HepG2 (cell line): ENCODE results near the gene CRADD.

Source experiments
- CTCF ChIP-seq: sonication (generic); formaldehyde crosslinking; IDR thresholded peaks from 2 replicates; pipeline ENCODE4 v1.5.0; 2020; ENCODE audit warnings: mild to moderate bottlenecking, missing genetic modification reagents, moderate library complexity
- EP300 ChIP-seq, 3 experiments: sonication (generic) in 1 of 3; formaldehyde crosslinking in 1 of 3; IDR thresholded peaks; 2 replicates each; pipeline versions ENCODE4 v1.5.1 to v1.6.1; 2011 to 2020; ENCODE audit warnings: low read depth in 2 of 3, low read length in 2 of 3, borderline replicate concordance in 1 of 3, improper control_type of control experiment in 1 of 3, mild to moderate bottlenecking in 1 of 3, missing genetic modification reagents in 1 of 3, moderate library complexity in 1 of 3
- TARDBP ChIP-seq: sonication (generic); formaldehyde crosslinking; IDR thresholded peaks from 2 replicates; pipeline ENCODE4 v1.8.0; 2022; ENCODE audit warnings: mild to moderate bottlenecking, missing genetic modification reagents
- ZNF292 ChIP-seq: sonication (generic); formaldehyde crosslinking; IDR thresholded peaks from 2 replicates; pipeline ENCODE4 v1.8.1; 2022; ENCODE audit warnings: mild to moderate bottlenecking, low read depth, missing genetic modification reagents, borderline replicate concordance
- ZSCAN30 ChIP-seq: sonication (generic); formaldehyde crosslinking; IDR thresholded peaks from 2 replicates; pipeline ENCODE4 v1.5.0; 2020; ENCODE audit warnings: mild to moderate bottlenecking, missing genetic modification reagents

DNA sequence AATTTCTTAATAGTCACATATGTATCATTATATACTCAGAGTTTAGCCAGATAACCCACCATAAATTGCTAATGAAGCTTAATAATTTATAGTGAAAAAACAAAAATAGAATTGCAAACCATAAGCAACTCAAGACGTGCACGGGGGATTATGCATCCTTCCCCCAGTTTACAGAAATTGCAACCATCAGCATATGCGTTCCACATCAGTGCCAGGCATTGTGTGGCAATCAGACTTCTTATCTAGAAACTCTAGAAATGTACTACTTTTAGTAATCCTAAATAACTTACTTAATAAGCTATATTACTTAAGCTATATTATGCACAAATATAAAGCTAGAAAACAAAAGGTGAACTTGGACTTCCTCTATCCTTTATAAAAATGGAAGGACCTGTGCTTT, 115.8 kb downstream of the CRADD start:
- TF ChIP-seq ZNF292 (CRISPR knock-in tag) (no peak), EP300 (IDR thresholded peaks at IDR 0.05; ENCODE audit: low read depth in 2 of 2, low read length in 2 of 2) (no peak), EP300 (CRISPR knock-in tag; IDR thresholded peaks at IDR 0.05; ENCODE audit: borderline replicate concordance) (no peak), TARDBP (CRISPR knock-in tag) (no peak), CTCF (no peak), ZSCAN30 (CRISPR knock-in tag) (no peak)
